Neuronal stem cell (in vitro differentiated cells): ENCODE data around the gene CPSF4.
A peak's percentile ranks its signal among the peaks of the same experiment; 100 is the strongest.

Experiments used
- DNase-seq: peaks from one replicate; pipeline ENCODE4 v3.0.0-alpha.2; 2013; ENCODE audit warnings: low spot score
- H2AFZ ChIP-seq: one replicate; pipeline ENCODE4 v1.6.1; 2013; ENCODE audit warnings: mild to moderate bottlenecking, low read length, inconsistent platforms
- H2AK5ac ChIP-seq: 2 replicates; pipeline ENCODE4 v1.6.1; 2013; ENCODE audit warnings: low read depth, mild to moderate bottlenecking, inconsistent platforms, low read length, moderate library complexity, mixed read lengths
- H2BK120ac ChIP-seq: 2 replicates; pipeline ENCODE4 v1.6.1; 2013; ENCODE audit warnings: low read depth, mild to moderate bottlenecking, inconsistent platforms, low read length, moderate library complexity, mixed read lengths
- H2BK12ac ChIP-seq: one replicate; pipeline ENCODE4 v1.6.1; 2013; ENCODE audit warnings: low read length, inconsistent platforms
- H2BK15ac ChIP-seq: 2 replicates; pipeline ENCODE4 v1.6.1; 2013; ENCODE audit warnings: mild to moderate bottlenecking, low read length, inconsistent platforms, mixed read lengths
- H2BK5ac ChIP-seq: one replicate; pipeline ENCODE4 v1.6.1; 2013; ENCODE audit warnings: inconsistent platforms, mild to moderate bottlenecking, low read length, moderate library complexity
- H3K14ac ChIP-seq: one replicate; pipeline ENCODE4 v1.6.1; 2013; ENCODE audit warnings: low read length, inconsistent platforms
- H3K18ac ChIP-seq: 2 replicates; pipeline ENCODE4 v1.6.1; 2013; ENCODE audit warnings: low read length, inconsistent platforms
- H3K23ac ChIP-seq: 2 replicates; pipeline ENCODE4 v1.6.1; 2013; ENCODE audit warnings: low read depth, mild to moderate bottlenecking, mixed read lengths, low read length, inconsistent platforms; ENCODE audit not compliant: poor library complexity
- H3K27ac ChIP-seq: replicated peaks from 3 replicates; pipeline ENCODE4 v1.5.1; 2013; ENCODE audit warnings: low read length, inconsistent platforms
- H3K27me3 ChIP-seq, 3 experiments: 2 replicates each; pipeline ENCODE4 v1.6.1; 2013; ENCODE audit warnings: low read length in 3 of 3, mild to moderate bottlenecking in 2 of 3, inconsistent platforms in 1 of 3, low read depth in 1 of 3, mixed read lengths in 1 of 3, moderate library complexity in 1 of 3; ENCODE audit not compliant: control insufficient read depth in 3 of 3, insufficient read depth in 3 of 3
- H3K36me3 ChIP-seq, 2 donors: replicated peaks in 1 of 2; 2 replicates each; pipeline ENCODE4 v1.6.1; 2013; ENCODE audit warnings: low read length in 2 of 2; ENCODE audit not compliant: control insufficient read depth in 2 of 2, insufficient read depth in 2 of 2
- H3K4ac ChIP-seq: 2 replicates; pipeline ENCODE4 v1.6.1; 2013; ENCODE audit warnings: inconsistent platforms, mild to moderate bottlenecking, low read length, moderate library complexity
- H3K4me1 ChIP-seq, 2 donors: 1 replicate in 1 of 2; 2 replicates in 1 of 2; pipeline ENCODE4 v1.6.1; 2013; ENCODE audit warnings: low read length in 2 of 2, low read depth in 1 of 2; ENCODE audit not compliant: control insufficient read depth in 2 of 2, insufficient read depth in 1 of 2
- H3K4me2 ChIP-seq: one replicate; pipeline ENCODE4 v1.6.1; 2013; ENCODE audit warnings: mild to moderate bottlenecking, low read length, inconsistent platforms; ENCODE audit not compliant: insufficient read depth, poor library complexity, severe bottlenecking
- H3K4me3 ChIP-seq, 2 donors: 2 replicates each; pipeline ENCODE4 v1.5.1; 2013; ENCODE audit warnings: low read length in 2 of 2, mild to moderate bottlenecking in 2 of 2, inconsistent platforms in 1 of 2, moderate library complexity in 1 of 2
- H3K79me1 ChIP-seq: one replicate; pipeline ENCODE4 v1.6.1; 2013; ENCODE audit warnings: low read depth, mild to moderate bottlenecking, inconsistent platforms, low read length, moderate library complexity
- H3K9ac ChIP-seq: one replicate; pipeline ENCODE4 v1.6.1; 2013; ENCODE audit warnings: mild to moderate bottlenecking, low read depth, low read length, inconsistent platforms; ENCODE audit not compliant: poor library complexity
- H3K9me3 ChIP-seq, 2 donors: replicated peaks in 1 of 2; 2 replicates each; pipeline versions ENCODE3 to v1.6.1; 2013; ENCODE audit warnings: low read length in 2 of 2, mild to moderate bottlenecking in 2 of 2, inconsistent platforms in 1 of 2, low read depth in 1 of 2, mixed read lengths in 1 of 2, moderate library complexity in 1 of 2; ENCODE audit not compliant: control insufficient read depth in 2 of 2, insufficient read depth in 1 of 2
- H4K8ac ChIP-seq: one replicate; pipeline ENCODE4 v1.6.1; 2013; ENCODE audit warnings: low read depth, mild to moderate bottlenecking, inconsistent platforms, low read length, moderate library complexity
- H4K91ac ChIP-seq: one replicate; pipeline ENCODE4 v1.6.1; 2013; ENCODE audit warnings: low read length, low read depth, mild to moderate bottlenecking, inconsistent platforms; ENCODE audit not compliant: poor library complexity
- WGBS, 2 donors: extraction: QIAGEN DNeasy Blood & Tissue Kit; methylation state at CpG; one replicate each; pipeline ENCODE4 v1.1.7; 2013; ENCODE audit warnings: missing lambda C conversion rate in 2 of 2, mixed read lengths in 1 of 2; ENCODE audit not compliant: insufficient read length in 2 of 2, insufficient replicate concordance in 1 of 2; ENCODE audit errors: extremely low coverage in 2 of 2; 5-methylcytosine and 5-hydroxymethylcytosine counted together

CPSF4 gene

DNA sequence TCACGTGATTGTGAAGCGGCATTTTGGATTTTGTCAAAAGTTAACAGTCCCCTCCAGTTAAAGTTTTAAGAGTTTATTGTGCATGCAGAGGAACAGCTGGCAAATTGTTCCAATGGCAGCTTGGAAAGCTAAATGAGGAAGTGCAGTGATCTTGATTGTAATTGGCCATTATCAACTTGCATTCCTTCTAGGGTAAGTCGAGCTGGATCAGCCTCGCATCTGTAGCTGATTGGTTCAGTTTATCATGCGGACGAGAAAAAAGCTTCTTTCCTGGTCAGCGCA, 34.5 kb downstream of the CPSF4 start:
- peak overlapping the region; percentile 81 for H3K4me2 ChIP-seq
- H3K79me1 ChIP-seq: no peaks in the 10 kb centered on the region
- no peak overlapping the region for H3K4ac ChIP-seq
- DNase-seq: peak; percentile 11
- no peak overlapping the region for H2BK12ac ChIP-seq
- no peak overlapping the region for H2AK5ac ChIP-seq
- no peak overlapping the region for H3K14ac ChIP-seq
- no CpG with 5 or more reads among the region's 7 CpGs for WGBS, 2 donors
- no peak overlapping the region for H2BK15ac ChIP-seq
- H3K36me3 ChIP-seq: peaks cover 7 to 20% of the 10 kb centered on the region in 2 donors
- no peak overlapping the region for H2BK5ac ChIP-seq
- no peak overlapping the region for H2BK120ac ChIP-seq
- no peaks in the 10 kb centered on the region for H3K9me3 ChIP-seq
- no peak overlapping the region for H3K23ac ChIP-seq
- H4K91ac ChIP-seq: no peak overlapping the region
- H3K4me3 ChIP-seq: peak overlapping the region; percentile 74 to 95
- no peak overlapping the region for H3K27ac ChIP-seq
- peak overlapping the region; percentile 90 for H2AFZ ChIP-seq
- H4K8ac ChIP-seq: no peak overlapping the region
- H3K27me3 ChIP-seq: peaks cover 0 to 3% (median 0%) of the 10 kb centered on the region in 3 experiments
- H3K18ac ChIP-seq: no peak overlapping the region
- peaks cover 0 to 2% of the 10 kb centered on the region in 2 donors for H3K4me1 ChIP-seq
- peak overlapping the region; percentile 91 for H3K9ac ChIP-seq

DNA sequence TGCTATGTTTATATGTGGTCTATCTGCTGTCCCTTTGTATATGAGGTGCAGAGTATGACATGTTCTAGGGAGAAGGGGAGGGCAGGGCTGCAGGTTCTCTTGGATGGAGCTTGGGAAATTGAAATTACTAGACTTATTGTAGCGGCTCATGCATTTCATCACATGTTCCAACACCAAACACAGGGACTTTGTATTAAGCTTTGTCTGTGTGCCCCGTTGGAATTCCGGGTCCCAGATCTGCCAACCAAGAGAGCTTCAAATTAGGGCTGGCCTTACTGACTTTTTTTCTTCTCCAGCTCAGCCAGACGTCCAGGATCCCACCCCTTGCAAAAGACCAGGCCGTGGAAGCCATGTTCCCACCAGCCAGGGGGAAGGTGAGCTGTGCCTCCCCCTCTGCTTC, 37.4 kb downstream of the CPSF4 start:
- Histone ChIP-seq H2BK15ac (no peak overlapping the region), H2BK5ac (no peak overlapping the region), H3K4me3 (no peak overlapping the region), H3K18ac (no peak overlapping the region), H4K91ac (no peak overlapping the region), H3K27ac (no peak overlapping the region), H3K14ac (no peak overlapping the region), H2AK5ac (no peak overlapping the region), H3K4me1 (peaks cover 0 to 2% of the 10 kb centered on the region in 2 donors), H3K36me3 (peaks cover 12 to 49% of the 10 kb centered on the region in 2 donors), H3K27me3 (no peaks in the 10 kb centered on the region), H3K9ac (no peak overlapping the region), H3K4ac (no peak overlapping the region), H3K4me2 (no peak overlapping the region), H4K8ac (no peak overlapping the region), H3K9me3 (no peaks in the 10 kb centered on the region), H2BK12ac (no peak overlapping the region), H3K79me1 (no peaks in the 10 kb centered on the region), H2AFZ (no peak overlapping the region), H3K23ac (no peak overlapping the region), H2BK120ac (no peak overlapping the region)
- DNase-seq: no peak
- no CpG with 5 or more reads among the region's 5 CpGs for WGBS, 2 donors

DNA sequence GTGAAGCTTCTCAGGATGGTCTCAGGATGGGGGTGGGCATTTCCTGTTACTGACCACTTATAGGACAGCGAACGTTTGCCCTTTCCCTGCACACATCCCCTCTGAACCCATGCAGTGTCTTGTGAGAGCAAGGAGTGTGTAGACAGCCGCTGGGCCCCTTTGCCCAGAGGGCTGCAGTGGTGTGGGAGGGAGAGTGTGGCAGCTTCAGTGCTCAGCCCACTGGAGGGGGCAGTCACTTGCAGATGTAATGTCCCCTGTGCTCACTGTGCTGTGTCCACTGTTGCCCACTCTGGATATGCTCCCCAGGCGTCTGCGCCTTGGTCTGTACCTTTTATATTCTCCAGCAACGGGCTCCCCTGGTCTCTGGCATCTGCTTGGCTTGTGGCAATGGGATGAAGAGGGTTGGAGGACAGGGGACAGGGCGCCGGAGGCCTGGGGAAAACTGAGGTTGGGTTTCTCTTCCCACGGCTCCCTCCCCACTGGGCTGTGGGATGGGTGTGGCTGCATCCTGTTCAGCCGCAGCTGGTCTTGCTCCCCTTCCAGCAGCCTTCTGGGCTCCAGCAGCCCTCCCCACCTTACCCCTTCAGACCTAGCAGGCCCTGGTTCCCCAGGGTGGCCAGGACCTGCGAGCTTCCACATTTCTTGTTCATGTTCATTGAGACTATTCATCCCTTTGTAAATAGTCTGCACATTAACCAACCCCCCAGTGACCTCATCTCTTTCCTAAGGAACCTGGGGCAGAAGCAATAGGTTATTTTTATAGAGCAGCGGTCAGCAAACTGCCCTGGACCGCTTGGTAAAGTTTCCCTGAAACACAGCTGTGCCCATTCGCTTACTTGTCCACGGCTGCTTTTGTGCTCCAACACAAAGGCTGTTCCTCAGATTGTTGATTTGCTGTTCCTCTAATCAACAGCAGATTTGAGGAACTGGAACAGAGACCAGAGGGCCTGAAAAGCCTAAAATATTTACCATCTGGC, 40.0 kb downstream of the CPSF4 start:
- H2BK120ac ChIP-seq: no peak overlapping the region
- H3K4me1 ChIP-seq: peaks cover 0 to 2% of the 10 kb centered on the region in 2 donors
- H3K27ac ChIP-seq: no peak overlapping the region
- H3K9ac ChIP-seq: no peak overlapping the region
- H2AK5ac ChIP-seq: no peak overlapping the region
- H2BK5ac ChIP-seq: no peak overlapping the region
- H3K27me3 ChIP-seq: no peaks in the 10 kb centered on the region
- no peaks in the 10 kb centered on the region for H3K79me1 ChIP-seq
- H3K4me2 ChIP-seq: no peak overlapping the region
- whole genome bisulfite sequencing, 2 donors: no CpG with 5 or more reads among the region's 15 CpGs
- no peak overlapping the region for H3K14ac ChIP-seq
- no peak for DNase-seq
- H2AFZ ChIP-seq: no peak overlapping the region
- H3K4ac ChIP-seq: no peak overlapping the region
- no peak overlapping the region for H3K4me3 ChIP-seq
- no peak overlapping the region for H2BK12ac ChIP-seq
- H3K18ac ChIP-seq: no peak overlapping the region
- peaks cover 12 to 71% of the 10 kb centered on the region in 2 donors for H3K36me3 ChIP-seq
- no peak overlapping the region for H4K8ac ChIP-seq
- no peak overlapping the region for H3K23ac ChIP-seq
- no peak overlapping the region for H4K91ac ChIP-seq
- H3K9me3 ChIP-seq: no peaks in the 10 kb centered on the region
- no peak overlapping the region for H2BK15ac ChIP-seq

DNA sequence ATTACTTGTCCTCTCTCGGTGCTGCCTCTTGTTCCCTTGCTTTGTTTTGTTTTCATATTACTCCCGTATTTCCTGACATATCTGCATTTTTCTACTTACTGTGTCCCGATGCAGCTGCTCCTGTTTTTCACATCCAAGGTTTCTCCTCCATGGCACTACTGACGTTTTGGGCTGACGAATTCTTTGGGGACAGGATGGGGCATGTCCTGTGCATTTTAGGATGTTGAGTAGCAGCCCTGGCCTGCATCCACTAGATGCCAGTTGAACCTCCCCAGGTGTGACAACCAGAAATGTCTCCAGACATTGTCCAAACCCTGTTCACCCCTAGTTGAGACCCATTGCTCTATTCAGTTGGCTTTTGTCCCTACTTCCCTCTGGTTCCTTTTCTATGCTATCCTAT, 46.4 kb downstream of the CPSF4 start:
- Histone ChIP-seq H3K9ac (no peak overlapping the region), H2BK12ac (no peak overlapping the region), H4K8ac (no peak overlapping the region), H2AFZ (no peak overlapping the region), H3K79me1 (no peaks in the 10 kb centered on the region), H3K18ac (no peak overlapping the region), H2BK120ac (no peak overlapping the region), H3K27ac (no peak overlapping the region), H3K9me3 (no peaks in the 10 kb centered on the region), H3K4me3 (no peak overlapping the region), H2AK5ac (no peak overlapping the region), H3K4me1 (no peaks in the 10 kb centered on the region), H3K23ac (no peak overlapping the region), H2BK5ac (no peak overlapping the region), H3K27me3 (no peaks in the 10 kb centered on the region), H3K14ac (no peak overlapping the region), H2BK15ac (no peak overlapping the region), H3K36me3 (peaks cover 4 to 67% of the 10 kb centered on the region in 2 donors), H3K4me2 (no peak overlapping the region), H4K91ac (no peak overlapping the region), H3K4ac (no peak overlapping the region)
- WGBS, 2 donors: no CpG with 5 or more reads among the region's 5 CpGs
- no peak for DNase-seq
